ELF-1 (cell line): ENCODE measurements around the gene SUPV3L1.
"Not testable (repeated sequence)": the region's sequence is repeated elsewhere in the genome, so short reads cannot be mapped to it uniquely, and the experiment has no call there.

ENCODE experiments used
- DNase-seq: peaks from one replicate; pipeline ENCODE4 v3.0.0-alpha.2; 2016; ENCODE audit warnings: low read depth, low spot score

The SUPV3L1 gene

DNA sequence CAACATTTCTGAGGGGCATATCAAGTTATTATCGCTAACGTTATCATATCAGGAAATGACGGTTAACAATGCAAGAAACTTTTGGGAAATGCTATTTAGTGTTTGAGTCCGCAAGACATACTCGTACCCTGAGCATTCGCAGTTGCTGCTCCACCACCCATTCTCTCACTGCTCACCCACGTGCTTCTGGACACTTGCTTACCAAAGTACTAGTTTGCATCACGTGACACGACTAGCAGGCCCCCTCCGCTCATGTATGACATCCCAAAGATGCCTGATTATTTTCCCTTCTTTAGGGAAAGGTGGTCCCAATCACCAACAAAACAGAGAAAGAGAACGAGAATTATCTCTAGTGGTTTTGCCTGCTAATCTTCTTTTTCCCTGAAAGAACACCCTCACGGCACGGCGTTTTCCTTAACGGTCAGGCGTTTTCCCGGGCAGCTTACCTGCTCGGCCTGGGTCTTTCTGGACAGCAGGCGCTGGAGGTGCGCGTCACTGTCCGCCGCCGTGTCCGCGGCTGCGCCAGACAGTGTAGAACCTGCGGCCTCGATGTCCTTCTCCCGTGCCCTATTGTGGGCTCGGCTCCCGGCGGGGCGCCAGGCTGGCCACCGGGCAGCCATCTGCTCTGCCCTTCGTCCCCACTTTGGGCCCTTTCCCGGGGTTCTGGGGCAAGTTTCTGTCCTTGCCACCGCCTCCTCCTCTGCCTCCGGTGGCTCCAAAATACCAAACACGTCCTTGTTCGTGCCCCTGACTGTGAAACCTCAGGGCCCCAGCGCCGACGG is at the start of gene SUPV3L1:
TSS of gene SUPV3L1 (plus strand) at position 492 of the 782 bp plus-strand sequence. CDS start at position 550, 58 bp downstream.
- peak; percentile 96 for DNase-seq

DNA sequence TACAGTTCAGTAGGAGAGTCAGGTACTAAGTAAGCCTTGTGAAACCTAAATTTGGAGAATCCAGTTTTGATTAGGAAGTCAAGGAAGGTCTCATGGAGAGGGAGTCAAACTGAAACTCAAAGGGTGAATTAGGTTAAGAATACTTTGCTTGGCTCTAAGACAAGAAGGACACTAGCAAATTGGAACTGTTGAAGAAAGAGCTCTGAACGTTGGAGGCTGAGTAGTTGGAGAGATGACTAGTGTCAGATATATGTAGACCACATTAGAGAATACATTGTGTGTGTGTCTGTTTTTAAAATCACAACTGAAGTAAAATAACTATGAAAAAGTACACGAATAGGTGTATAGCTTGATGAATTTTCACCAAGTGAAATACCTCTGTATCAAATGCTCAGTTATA is 49.8 kb upstream of the SUPV3L1 start:
- DNase-seq, result no peak

GRCh38 chr10:69139961-69140360 is 40.1 kb upstream of the SUPV3L1 start:
- no peak for DNase-seq

DNA sequence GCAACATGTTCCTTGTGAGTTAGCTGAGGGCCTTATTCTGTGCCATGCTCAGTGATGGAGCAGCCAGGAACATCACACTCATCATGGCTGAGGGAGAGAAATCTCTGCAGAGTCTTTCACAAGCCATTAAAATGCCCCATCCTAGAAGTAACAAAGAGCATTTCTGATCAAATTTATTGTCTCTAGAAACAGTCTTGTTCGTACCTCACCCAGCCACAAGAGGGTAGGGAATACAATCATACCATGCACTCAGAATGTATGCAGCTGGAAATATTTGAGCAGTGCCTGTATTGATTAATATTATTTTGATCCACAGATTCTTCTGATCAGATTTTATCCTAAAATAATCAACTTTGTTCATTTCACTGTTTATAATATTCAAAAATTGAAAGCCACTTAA is 38.7 kb upstream of the SUPV3L1 start:
- DNase-seq, result no peak

DNA sequence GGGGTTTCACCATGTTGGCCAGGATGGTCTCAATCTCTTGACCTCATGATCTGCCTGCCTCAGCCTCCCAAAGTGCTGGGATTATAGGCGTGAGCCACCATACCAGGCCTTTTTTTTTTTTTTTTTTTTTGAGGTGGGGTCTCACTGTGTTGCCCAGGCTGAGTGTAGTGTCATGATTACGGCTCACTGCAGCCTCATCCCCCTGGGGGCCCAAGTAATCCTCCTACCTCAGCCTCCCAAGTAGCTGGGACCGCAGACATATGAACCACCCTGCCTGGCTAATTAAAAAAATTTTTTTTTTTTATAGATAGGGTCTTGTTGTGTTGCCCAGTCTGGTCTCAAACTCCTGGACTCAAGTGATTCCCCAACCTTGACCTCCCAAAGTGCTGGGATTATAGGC is 38.0 kb upstream of the SUPV3L1 start:
- DNase-seq, result not testable (repeated sequence)

DNA sequence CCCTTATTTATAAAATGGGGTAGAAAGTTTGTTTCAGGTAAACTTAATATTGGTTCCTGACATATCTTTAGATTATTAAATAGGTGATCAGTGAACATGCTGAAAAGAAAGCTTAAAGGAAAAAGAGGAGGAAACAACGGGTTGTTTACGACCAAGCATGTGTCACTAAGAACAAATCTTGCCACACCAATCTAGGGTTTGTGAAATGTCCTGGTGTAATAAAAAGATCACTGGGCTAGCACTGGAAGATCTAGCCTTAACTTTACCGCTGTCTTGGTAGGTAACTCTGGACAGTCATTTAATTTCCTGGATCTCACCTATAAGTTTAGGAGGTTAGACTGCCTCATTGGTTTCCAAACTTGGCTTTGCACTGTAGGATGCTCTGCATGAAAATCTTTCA is 37.1 kb upstream of the SUPV3L1 start:
- no peak for DNase-seq

- DNase-seq, result no peak
These were observed 34.7 kb upstream of the SUPV3L1 start for GRCh38 chr10:69145329-69145728.

- no peak for DNase-seq
These were observed 34.2 kb upstream of the SUPV3L1 start for GRCh38 chr10:69145864-69146263.

GRCh38 chr10:69146759-69147158 is 33.3 kb upstream of the SUPV3L1 start:
- no peak for DNase-seq

DNA sequence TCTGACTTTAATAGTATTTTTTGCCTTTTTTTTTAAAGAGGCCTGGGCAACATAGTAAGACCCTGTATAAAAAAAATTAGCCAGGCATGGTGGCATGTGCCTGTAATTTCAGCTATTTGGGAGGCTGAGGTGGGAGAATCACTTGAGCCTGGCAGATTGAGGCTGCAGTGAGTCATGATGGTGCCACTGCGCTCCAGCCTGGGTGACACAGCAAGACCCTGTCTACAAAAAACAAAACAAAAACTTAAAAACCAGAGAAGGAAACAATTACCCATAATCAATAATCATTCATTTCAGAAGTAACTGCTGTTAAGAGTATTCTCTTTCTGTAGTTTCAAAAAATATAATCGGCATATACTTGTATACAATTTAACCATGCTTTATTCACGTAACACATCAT is 28.1 kb upstream of the SUPV3L1 start:
- no peak for DNase-seq

DNA sequence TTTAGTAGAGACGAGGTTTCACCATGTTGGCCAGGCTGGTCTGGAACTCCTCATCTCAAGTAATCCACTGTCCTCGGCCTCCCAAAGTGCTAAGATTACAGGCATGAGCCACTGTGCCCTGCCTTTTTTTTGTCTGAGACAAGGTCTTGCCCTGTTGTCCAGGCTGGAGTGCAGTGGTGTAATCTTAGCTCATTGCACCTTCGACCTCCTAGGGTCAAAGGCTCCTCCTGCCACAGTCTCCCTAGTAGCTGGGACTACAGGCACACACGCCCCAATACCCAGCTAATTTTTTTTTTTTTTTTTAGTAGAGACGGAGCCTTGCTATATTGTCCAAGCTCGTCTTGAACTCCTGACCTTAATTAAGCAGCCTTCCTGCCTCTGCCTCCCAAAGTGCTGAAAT is 26.8 kb upstream of the SUPV3L1 start:
- DNase-seq, result no peak

- no peak for DNase-seq
These were observed 19.2 kb upstream of the SUPV3L1 start for GRCh38 chr10:69160809-69161241.

DNA sequence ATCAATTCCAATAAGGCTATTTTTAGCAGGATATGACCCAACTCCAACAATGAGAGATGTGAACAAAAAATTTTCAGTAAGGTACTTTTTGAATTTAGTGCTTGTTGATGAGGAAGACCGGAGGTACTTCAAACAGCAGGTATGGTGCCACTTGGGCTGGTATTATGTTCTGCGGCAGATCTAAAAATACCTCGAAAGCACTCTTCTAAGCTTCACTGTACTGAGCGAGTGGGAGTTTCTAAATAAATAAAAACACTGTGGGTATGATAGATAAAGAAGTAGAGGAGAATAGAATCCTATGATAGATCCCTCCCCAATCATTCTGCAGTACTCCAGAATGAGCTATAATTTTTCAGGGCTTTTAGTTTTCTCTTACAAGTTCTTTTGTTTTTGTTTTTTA is 11.5 kb upstream of the SUPV3L1 start:
- no peak for DNase-seq

GRCh38 chr10:69172241-69172982 is 7.6 kb upstream of the SUPV3L1 start:
- DNase-seq, result no peak

DNA sequence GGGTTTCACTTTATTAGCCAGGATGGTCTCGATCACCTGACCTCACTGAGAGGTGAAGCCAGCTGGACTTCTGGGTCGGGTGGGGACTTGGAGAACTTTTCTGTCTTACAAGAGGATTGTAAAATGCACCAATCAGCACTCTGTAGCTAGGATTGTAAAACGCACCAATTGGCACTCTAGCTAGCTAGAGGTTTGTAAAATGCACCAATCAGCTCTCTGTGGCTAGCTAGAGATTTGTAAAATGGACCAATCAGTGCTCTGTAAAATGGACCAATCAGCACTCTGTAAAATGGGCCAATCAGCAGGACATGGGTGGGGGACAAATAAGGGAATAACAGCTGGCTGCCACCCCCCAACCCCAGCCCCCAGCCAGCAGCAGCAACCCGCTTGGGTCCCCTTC is 4.7 kb upstream of the SUPV3L1 start:
- not testable (repeated sequence) for DNase-seq

DNA sequence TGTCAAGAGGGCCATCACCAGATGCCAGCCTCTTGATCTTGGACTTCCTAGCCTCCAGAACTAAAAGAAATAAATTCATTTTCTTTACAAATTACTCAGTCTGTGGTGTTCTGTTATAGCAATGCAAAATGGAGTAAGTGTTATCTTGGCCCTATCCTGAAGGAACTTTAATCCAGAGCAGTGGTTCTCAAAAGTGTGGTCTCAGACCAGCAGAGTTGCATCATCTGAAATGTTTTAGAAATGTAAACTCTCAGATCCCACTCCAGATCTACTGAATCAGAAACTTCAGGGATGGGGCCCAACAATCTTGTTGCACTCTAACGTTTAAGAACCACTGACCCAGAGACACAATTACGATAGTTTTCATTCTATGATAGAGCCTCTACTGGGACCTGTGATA is 3.2 kb upstream of the SUPV3L1 start:
- DNase-seq, result no peak

- DNase-seq, result no peak
These were observed 818 bp upstream of the SUPV3L1 start for GRCh38 chr10:69179089-69179742.

DNA sequence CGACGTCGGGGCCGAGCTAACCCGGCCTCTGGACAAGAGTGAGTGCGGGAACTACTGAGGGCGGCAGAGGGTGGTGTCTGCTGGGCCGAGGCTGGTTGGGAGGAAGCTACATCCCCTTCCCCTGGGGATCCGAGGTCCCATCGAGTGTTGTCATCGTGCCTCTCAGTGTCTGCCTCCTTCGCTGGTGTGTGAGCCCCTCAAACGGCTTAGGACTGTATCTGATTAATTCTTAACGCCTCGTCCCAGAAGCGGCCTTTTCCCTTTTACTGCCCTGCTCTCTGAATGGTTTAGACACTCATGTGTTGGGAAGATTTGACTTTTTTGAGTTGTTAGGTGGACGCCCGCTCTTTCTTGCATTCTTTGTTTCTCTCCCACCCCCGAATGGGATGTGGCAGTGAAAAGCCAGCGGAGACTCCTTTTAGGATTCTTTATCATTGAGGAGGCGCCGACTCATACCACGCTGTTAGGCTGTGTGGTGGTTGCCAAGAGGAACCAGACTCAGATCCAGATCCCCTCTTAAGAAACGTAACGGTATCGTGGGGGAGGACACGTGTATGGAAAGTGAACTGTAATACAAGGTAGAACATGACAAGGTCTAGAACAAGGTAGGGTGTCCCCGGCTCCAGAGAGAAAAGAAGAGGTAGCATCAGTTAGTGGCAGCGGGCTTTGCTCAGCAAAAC is 631 bp downstream of the SUPV3L1 start:
- no peak for DNase-seq

- no peak for DNase-seq
These were observed 1.4 kb downstream of the SUPV3L1 start for GRCh38 chr10:69181433-69181832.

DNA sequence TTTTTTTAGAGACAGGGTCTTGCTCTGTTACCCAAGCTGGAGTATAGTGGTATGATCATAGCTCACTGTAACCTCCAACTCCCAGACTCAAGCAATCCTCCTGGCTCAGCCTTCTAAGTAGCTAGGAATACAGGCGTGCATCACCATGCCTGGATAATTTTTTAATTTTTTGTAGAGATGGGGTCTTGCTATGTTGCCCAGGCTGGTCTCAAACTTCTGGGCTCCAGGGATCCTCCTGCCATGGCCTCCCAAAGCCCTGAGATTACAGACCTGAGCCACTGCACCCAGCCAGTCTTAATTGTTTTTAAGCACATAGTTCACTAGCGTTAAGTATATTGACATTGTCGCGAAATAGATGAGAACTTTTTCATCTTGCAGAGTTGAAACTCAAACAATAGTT is 2.0 kb downstream of the SUPV3L1 start:
- DNase-seq, result no peak

- no peak for DNase-seq
These were observed 6.5 kb downstream of the SUPV3L1 start for GRCh38 chr10:69186524-69186923.

DNA sequence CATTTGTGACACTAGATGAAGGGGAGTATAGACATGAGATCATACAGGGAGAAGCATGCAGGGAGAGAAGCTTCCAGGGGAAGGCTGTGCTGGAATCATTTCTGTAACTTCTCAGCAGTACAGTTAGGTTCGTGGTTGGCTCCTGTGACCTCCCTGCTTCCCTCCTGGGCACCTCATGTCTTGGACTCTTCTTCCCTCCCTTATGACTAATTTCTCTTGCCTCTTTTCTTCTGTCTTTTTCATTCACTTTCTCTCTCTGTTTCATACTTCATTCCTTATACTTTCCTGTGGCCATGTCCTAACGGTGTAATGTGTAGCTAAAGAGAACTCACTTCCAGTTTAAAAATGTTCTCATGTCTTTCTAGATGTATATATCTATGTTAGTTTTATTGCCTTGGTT is 21.0 kb downstream of the SUPV3L1 start:
- DNase-seq, result no peak
